Stimulated activated CD4-positive, alpha-beta T cell treated with anti-CD3 and anti-CD28 coated beads, Interleukin-1b, Interleukin-23, amount 100 ng/mL, for 24 hours (primary cell): ENCODE results near the gene PDE3A.
"Not testable (repeated sequence)": the region's sequence is repeated elsewhere in the genome, so short reads cannot be mapped to it uniquely, and the experiment has no call there.

Experiments used
- DNase-seq, 4 experiments: peaks; one replicate each; pipeline ENCODE4 v3.0.0-alpha.2; 2020; ENCODE audit warnings: low read depth in 4 of 4, low spot score in 1 of 4

PDE3A gene

GRCh38 chr12:20368114-20368650, at the start of gene PDE3A:
TSS of gene PDE3A (plus strand) at chr12:20368537. CDS start at chr12:20369285, 748 bp downstream.
- DNase-seq, result no peak

GRCh38 chr12:20319366-20319765, 49.0 kb upstream of the PDE3A start:
- no peak for DNase-seq

- DNase-seq, result no peak
These were observed 47.8 kb upstream of the PDE3A start for GRCh38 chr12:20320552-20320951.

DNA sequence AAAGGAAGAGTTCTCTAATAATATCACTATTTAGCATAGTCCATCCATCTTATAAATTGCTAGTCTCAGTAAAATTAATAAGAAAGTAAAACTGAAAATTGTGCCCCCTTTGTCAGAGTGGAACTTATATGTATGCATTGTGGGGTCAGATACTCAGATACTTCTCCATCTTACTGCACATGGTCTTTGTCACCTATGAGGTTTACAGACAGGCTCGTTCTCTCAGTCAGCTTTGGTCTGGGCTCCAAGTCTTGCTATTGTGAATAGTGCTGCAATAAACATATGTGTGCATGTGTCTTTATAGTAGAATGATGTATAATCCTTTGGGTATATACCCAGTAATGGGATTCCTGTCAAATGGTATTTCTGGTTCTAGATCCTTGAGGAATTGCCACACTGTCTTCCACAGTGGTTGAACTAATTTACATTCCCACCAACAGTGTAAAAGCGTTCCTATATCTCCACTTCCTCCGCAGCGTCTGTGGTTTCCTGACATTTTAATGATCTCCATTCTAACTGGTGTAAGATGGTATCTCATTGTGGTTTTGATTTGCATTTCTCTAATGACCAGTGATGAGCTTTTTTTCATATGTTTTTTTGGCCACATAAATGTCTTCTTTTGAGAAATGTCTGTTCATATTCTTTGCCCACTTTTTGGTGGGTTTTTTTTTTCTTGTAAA, 37.4 kb upstream of the PDE3A start:
- not testable (repeated sequence) for DNase-seq

- DNase-seq, result no peak
These were observed 29.3 kb upstream of the PDE3A start for GRCh38 chr12:20339060-20339459.

DNA sequence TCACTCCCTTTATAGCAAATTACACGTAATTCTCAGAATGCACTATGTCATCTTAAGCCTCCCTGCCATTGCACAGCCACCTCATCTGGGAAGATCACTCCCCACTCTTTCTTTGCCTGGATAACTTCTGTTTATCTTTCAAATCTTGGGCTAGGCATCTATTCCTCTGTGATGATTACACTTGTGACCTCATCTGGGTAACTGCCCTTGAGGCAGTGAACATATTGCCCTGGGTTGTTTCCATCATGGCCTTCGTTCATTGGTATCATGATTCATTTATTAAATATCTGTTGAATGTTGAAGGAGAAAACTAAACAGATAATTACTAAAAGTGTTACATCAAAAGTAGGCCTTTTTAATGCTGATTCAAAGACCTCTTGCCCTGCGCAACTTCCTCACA, 26.2 kb upstream of the PDE3A start:
- no peak for DNase-seq

- no peak for DNase-seq
These were observed 22.5 kb upstream of the PDE3A start for GRCh38 chr12:20345866-20346265.

DNA sequence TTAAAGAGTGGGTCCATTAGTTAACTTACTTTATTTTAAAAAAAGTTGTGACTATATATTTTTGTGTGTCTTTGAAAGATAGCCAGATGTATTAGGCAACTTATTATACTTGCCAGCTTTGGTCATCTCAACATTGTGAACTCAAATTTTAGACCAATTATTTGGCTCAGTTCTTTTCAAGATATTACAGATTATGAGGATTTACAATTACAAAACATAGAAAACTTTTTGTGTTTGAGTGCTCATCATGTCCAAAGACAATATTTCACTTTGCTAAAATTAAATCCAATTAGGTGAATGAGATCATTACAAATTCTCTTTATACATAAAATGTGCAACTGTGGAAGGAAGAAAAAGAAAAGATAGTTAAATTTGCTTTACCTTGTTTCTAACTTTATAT, 18.3 kb upstream of the PDE3A start:
- DNase-seq, result no peak

DNA sequence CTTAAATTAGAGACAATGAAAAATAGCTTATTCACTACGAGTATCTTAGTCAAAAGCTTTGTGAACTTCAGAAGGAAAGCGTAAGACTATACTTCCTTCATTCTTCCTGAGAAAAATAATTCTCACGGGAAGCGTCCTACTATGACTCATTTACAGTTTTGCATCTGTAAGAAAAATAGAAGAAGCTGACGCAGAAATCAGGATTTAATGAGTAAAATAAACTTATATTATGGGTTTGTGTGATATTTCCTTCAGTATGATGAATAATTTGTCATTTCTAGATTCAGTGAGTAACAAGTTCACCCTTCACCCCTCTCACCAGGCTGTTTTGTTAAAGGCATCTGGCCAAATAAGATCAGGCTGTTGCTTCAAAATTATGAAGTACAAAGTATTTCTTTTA, 17.8 kb upstream of the PDE3A start:
- DNase-seq, result no peak

DNA sequence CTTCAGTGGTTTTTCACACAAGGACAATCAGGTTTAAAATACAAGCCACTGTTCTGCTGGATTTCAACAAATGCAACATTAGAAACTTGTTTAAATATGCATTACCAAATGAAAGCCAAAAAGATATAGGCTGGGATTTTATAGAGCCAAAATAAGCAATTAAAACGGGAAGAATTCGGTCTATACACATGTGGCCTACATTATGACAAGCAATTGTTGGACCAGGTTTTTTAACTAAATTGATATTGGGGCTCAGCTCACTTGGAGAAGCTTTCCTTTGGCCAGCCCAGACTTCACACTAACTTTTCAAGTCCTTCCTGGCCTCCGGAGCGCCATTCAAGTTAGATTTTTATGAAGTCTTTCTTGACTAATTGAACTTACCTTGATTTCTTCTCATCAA, 16.9 kb upstream of the PDE3A start:
- DNase-seq, result no peak

DNA sequence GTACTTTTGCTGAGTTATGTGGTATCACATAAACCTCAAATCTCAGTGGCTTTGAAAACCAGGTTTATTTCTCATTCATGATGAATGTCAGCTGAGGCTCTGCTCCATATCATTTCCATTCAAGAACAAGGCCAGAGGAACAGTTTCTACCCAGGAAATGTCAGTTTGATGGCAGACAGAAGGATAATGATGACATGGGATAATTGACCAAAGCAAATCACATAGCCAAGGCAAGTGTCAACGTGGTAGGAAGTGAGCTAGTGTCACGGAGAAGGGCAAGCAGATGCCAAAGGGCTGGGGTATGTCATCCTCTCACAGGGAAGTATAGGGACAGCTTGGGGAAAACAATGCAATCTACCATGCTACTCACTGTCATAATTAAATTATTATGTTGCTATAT, 12.3 kb upstream of the PDE3A start:
- no peak for DNase-seq

- no peak for DNase-seq
These were observed 7.9 kb upstream of the PDE3A start for GRCh38 chr12:20360407-20360806.

DNA sequence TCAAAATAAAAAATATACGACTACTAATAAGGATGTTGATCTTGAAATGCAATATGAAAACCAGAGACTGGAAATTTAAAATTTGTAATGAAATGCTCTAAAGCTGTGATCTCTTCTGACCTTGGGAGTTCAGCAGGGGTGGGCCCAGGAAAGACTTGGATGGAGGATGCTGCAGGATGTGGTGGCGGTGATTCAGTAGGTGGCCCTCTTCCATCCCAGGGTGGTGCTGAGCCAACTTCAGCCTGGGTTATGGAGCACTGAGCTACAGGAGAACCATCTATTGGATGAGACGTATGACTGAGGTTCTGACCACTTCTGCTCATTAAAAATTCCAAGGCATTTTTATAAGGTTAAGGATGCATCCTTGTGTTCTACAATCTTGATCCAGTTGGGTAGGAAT, 6.9 kb upstream of the PDE3A start:
- no peak for DNase-seq

GRCh38 chr12:20364501-20364900, 3.8 kb upstream of the PDE3A start:
- DNase-seq, result no peak

- DNase-seq, result no peak
These were observed 1.4 kb upstream of the PDE3A start for GRCh38 chr12:20366776-20367409.

- no peak for DNase-seq
These were observed 689 bp upstream of the PDE3A start for GRCh38 chr12:20367583-20368113.

GRCh38 chr12:20368651-20369304, 441 bp downstream of the PDE3A start:
- no peak for DNase-seq

DNA sequence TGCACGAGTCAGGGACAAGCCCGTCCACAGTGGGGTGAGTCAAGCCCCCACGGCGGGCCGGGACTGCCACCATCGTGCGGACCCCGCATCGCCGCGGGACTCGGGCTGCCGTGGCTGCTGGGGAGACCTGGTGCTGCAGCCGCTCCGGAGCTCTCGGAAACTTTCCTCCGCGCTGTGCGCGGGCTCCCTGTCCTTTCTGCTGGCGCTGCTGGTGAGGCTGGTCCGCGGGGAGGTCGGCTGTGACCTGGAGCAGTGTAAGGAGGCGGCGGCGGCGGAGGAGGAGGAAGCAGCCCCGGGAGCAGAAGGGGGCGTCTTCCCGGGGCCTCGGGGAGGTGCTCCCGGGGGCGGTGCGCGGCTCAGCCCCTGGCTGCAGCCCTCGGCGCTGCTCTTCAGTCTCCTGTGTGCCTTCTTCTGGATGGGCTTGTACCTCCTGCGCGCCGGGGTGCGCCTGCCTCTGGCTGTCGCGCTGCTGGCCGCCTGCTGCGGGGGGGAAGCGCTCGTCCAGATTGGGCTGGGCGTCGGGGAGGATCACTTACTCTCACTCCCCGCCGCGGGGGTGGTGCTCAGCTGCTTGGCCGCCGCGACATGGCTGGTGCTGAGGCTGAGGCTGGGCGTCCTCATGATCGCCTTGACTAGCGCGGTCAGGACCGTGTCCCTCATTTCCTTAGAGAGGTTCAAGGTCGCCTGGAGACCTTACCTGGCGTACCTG, 1.1 kb downstream of the PDE3A start:
- no peak for DNase-seq

DNA sequence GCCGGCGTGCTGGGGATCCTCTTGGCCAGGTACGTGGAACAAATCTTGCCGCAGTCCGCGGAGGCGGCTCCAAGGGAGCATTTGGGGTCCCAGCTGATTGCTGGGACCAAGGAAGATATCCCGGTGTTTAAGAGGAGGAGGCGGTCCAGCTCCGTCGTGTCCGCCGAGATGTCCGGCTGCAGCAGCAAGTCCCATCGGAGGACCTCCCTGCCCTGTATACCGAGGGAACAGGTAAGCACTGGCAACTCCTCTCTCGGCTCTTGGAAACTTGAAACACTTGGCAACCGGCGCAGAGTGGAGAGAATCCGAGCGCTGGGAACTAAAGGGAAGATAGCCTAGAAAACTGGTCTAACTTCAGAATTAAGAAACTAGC, 1.7 kb downstream of the PDE3A start:
- no peak for DNase-seq

GRCh38 chr12:20370866-20371519, 2.7 kb downstream of the PDE3A start:
- DNase-seq, result no peak
